NCI-H2196 treated with DMSO at 0.1 percent for 48 hours (cell line): Measurements from ENCODE around the gene ZNF398.
"Not testable (repeated sequence)": the region's sequence is repeated elsewhere in the genome, so short reads cannot be mapped to it uniquely, and the experiment has no call there.

Experiments
- DNase-seq: peaks from one replicate; lab custom pipeline; 2025; ENCODE audit not compliant: unreplicated experiment; lab: John Stamatoyannopoulos, UW

ZNF398 gene

GRCh38 chr7:149147072-149147751, at the start of gene ZNF398:
Gene ZNF398 (plus strand): TSS chr7:149147453. CDS start chr7:149147743, 290 bp downstream.
- DNase-seq: peak; percentile 67

DNA sequence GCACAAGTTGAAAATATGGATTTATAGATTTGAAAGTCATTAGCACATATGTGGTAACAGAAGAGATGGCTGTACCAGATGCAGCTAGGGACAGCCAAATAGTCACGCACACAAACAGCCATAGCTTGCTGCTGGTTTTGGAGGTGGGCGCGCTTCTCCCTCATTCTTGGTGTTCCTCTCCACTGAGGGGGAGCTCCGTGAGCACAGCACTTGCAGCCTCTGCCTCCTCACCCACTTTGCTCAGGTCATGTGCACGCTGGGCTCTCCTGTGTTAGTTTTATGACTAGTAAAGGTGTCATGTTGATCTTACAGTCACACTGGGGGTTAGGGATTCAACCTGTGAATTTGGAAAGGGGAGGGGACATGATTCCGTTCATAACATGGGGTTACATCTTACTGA, 48.2 kb upstream of the ZNF398 start:
- no peak for DNase-seq

GRCh38 chr7:149100821-149101220, 46.4 kb upstream of the ZNF398 start:
- DNase-seq: no peak

GRCh38 chr7:149102666-149103065, 44.6 kb upstream of the ZNF398 start:
- DNase-seq: no peak

GRCh38 chr7:149103424-149103823, 43.8 kb upstream of the ZNF398 start:
- DNase-seq: no peak

- no peak for DNase-seq
Observed at GRCh38 chr7:149104214-149104613, 43.0 kb upstream of the ZNF398 start.

DNA sequence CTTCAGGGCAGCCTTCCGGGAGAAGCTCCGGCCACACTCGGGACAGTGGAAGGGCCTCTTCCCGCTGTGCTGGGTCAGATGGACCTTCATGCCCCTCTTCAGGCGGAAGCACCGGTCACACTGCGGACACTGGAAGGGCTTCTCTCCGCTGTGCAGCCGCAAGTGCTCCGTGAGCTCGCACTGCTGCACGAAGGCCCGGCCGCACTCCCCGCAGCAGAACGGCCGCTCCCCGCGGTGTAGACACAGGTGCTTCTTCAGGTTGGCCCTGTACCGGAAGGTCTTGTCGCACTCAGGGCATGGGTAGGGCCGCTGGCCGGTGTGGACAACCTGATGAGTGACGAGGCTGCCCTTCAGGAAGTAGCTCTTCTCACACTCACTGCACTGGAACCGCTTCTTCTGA, 42.5 kb upstream of the ZNF398 start:
- no peak for DNase-seq

- no peak for DNase-seq
Observed at GRCh38 chr7:149109969-149110368, 37.3 kb upstream of the ZNF398 start.

- DNase-seq: no peak
Observed at GRCh38 chr7:149125189-149125862, 21.9 kb upstream of the ZNF398 start.

GRCh38 chr7:149125863-149126661, 21.2 kb upstream of the ZNF398 start, which contains the start of gene ZNF425:
Gene ZNF425 (minus strand): TSS chr7:149126324. CDS start chr7:149126213, 111 bp downstream.
- DNase-seq: peak; percentile 81

GRCh38 chr7:149126662-149127266, 20.5 kb upstream of the ZNF398 start:
- no peak for DNase-seq

DNA sequence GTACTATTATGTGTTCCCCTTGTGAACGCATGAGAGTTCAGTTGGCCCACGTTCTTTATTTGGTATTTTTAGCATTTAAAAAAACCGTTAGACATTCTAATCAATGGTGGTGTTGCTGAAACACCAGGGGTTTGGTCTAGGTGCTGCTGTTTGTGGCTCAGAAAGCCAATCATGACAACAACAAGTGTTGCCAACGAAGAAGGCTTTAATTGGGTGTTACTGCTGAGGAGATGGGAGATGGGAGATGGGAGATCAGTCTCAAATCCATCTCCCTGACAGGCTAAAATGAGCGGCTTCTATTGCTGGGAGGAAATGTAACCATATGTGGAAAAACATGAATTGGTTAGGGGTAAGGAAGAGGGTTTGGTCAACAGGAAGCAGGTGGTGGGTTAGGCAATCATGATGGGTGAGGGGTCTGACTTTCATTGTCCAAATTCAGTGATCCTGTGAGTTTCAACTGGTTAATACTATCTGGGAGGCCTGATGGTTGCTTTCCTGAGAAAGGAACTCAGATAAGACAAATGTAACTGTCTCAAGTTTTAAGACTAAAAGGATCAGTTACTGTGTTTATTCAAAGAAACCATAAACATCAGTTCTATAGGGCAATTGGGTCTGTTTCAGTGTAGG, 16.6 kb upstream of the ZNF398 start:
- DNase-seq: no peak

- DNase-seq: no peak
Observed at GRCh38 chr7:149133028-149133710, 14.1 kb upstream of the ZNF398 start.

- no peak for DNase-seq
Observed at GRCh38 chr7:149136118-149136517, 11.1 kb upstream of the ZNF398 start.

DNA sequence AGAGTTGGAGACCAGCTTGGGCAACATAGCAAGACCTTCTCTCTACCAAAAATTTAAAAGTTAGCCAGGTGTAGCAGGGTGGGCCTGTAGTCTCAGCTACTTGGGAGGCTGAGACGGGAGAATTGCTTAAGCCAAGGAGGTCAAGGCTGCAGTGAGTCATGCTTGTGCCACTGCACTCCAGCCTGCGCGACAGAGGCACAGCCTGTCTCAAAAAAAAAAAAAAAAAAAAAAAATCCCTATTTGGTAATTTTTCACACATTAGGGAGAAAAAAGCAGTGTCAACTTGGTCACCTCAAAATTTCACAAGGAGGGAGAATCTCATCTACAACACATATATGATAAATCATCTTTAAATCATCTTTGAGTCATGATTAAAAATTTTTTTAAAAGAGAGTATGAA, 6.4 kb upstream of the ZNF398 start:
- DNase-seq: no peak

DNA sequence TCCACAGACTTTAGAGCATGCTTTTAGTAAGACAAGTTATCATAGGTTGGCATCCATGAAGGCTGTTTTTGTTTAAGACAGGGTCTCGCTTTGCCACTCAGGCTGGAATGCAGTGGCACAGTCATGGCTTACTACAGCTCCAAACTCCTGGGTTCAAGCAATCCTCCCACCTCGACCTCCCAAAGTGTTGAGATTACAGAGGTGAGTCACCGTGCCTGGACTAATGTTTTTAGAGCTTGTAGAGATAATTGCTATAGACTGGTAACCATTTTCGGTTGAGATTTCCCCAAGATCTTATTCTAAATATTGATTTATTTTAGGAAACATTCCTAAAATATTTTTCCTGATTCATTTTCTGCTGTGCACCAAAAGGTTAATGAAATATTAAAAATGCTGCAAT, 5.4 kb upstream of the ZNF398 start:
- no peak for DNase-seq

GRCh38 chr7:149144436-149144922, 2.8 kb upstream of the ZNF398 start:
- DNase-seq: not testable (repeated sequence)

DNA sequence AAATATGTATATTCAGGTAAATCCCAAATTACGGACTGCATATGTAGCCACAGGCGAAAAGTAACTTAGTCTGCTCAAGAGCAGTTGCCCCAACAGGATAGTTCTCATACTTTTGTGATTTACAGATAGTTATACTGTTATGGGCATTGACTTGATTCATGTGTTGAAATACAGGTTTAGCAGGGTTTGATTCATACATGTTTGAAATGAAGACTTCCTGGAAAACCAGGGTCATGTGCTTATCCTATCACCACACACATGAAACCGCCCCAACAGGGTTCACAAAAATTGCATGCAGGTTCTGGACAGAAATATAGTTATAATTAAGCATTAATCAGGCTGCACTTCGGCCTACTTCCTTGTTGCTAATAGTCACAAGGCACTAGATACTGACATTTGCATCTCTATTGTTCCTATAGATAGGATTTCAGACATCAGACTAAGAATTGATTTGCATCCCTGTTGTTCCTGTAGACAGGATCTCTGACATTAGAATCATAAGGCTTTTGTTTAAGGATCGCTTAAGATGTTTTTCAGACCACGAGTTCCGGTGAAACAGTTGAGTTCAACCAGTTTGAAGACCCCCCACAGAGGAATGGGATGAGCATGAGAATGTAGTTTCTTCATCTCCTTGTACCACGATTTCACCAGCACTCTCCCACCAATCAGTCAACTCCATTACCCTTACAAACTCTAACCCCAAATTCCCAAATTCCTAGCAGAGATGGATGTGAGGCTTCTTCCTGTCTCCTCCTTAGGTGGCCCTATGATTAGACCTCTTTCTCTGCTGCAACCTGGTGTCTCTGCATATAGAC, 2.0 kb upstream of the ZNF398 start:
- DNase-seq: no peak
